Measurements from ENCODE around the gene TSHZ1.

DNA sequence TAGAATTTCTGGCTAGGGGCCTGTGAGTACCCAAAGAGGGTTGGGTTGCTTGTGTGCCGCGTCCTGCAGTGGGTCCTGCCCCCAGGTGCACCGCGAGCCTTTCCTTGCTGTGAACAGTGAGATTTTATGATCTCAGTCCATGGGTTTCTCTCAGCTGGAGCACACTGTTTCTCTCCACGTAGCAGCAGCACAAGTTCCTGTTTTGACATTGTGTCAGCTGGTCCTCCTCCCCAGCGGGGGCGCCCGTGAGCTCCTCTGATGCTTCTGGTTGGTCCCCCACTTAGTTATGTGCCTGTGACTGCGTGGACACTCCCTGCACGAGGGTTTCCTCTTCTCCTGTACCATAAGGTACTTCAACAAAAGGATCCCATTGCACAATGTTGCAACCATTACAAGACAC is 29.8 kb downstream of the TSHZ1 start:
- TF ChIP-seq POU5F1 (IDR thresholded peaks at IDR 0.05; ENCODE audit: low read depth, low read length) = no peak
- TF ChIP-seq ZNF274 (IDR thresholded peaks at IDR 0.05; ENCODE audit: borderline replicate concordance, extremely low read depth, low read length) = no peak
- no peak for TF ChIP-seq RBBP5 (IDR thresholded peaks at IDR 0.05; ENCODE audit: borderline replicate concordance, low read depth, low read length)
- TF ChIP-seq TBP (IDR thresholded peaks at IDR 0.05; ENCODE audit: low read depth, low read length) = no peak
- TF ChIP-seq, protein P1, sequence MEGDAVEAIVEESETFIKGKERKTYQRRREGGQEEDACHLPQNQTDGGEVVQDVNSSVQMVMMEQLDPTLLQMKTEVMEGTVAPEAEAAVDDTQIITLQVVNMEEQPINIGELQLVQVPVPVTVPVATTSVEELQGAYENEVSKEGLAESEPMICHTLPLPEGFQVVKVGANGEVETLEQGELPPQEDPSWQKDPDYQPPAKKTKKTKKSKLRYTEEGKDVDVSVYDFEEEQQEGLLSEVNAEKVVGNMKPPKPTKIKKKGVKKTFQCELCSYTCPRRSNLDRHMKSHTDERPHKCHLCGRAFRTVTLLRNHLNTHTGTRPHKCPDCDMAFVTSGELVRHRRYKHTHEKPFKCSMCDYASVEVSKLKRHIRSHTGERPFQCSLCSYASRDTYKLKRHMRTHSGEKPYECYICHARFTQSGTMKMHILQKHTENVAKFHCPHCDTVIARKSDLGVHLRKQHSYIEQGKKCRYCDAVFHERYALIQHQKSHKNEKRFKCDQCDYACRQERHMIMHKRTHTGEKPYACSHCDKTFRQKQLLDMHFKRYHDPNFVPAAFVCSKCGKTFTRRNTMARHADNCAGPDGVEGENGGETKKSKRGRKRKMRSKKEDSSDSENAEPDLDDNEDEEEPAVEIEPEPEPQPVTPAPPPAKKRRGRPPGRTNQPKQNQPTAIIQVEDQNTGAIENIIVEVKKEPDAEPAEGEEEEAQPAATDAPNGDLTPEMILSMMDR (IDR thresholded peaks at IDR 0.05; ENCODE audit: control extremely low read depth in 1 of 3, insufficient read depth in 1 of 3, low read depth in 1 of 3, low read length in 3 of 3) = peak in 2 of 3 experiments; percentile 2 to 25; a peak in 2 of 4 replicates
- no peak for TF ChIP-seq NRF1 (IDR thresholded peaks at IDR 0.05; ENCODE audit: low read depth, low read length)
